ENCODE results near the gene BLTP3A.
A peak's percentile ranks its signal among the peaks of the same experiment; 100 is the strongest.
"Not testable (repeated sequence)": the region's sequence is repeated elsewhere in the genome, so short reads cannot be mapped to it uniquely, and the experiment has no call there.

Gene BLTP3A

GRCh38 chr6:34791701-34792604 is at the start of gene BLTP3A:
TSS of gene BLTP3A (plus strand) at chr6:34792083. CDS start at chr6:34792251, 168 bp downstream.
- Histone ChIP-seq H3K27ac (peak within 1 kb of the TSS; percentile 93), H3K9ac (peak within 1 kb of the TSS; percentile 96), H3K4me2 (peak within 1 kb of the TSS; percentile 95), H3K9me3 (peaks cover 6% of the 10 kb centered on the region), H4K20me1 (peaks cover 38% of the 10 kb centered on the region), H3K4me1 (peaks cover 22% of the 10 kb centered on the region), H3K27me3 (no peaks in the 10 kb centered on the region), H3K36me3 (no peaks in the 10 kb centered on the region), H3K4me3 (peak within 1 kb of the TSS; percentile 92)
- TF ChIP-seq Cebpa-rat (IDR thresholded peaks at IDR 0.05) = no peak

- Histone ChIP-seq H3K36me3 (no peaks in the 10 kb centered on the region), H3K4me3 (no peak overlapping the region), H3K27me3 (no peaks in the 10 kb centered on the region), H3K27ac (no peak overlapping the region), H3K9me3 (no peaks in the 10 kb centered on the region), H3K9ac (no peak overlapping the region), H4K20me1 (no peaks in the 10 kb centered on the region), H3K4me1 (no peaks in the 10 kb centered on the region), H3K4me2 (no peak overlapping the region)
- TF ChIP-seq Cebpa-rat (IDR thresholded peaks at IDR 0.05) = no peak
These were observed 49.8 kb upstream of the BLTP3A start for GRCh38 chr6:34742094-34742493.

GRCh38 chr6:34743625-34744293 is 48.1 kb upstream of the BLTP3A start:
- Histone ChIP-seq H3K27me3 (no peaks in the 10 kb centered on the region), H3K27ac (no peak overlapping the region), H3K9me3 (no peaks in the 10 kb centered on the region), H3K4me2 (no peak overlapping the region), H3K9ac (no peak overlapping the region), H3K4me1 (no peaks in the 10 kb centered on the region), H4K20me1 (no peaks in the 10 kb centered on the region), H3K36me3 (no peaks in the 10 kb centered on the region), H3K4me3 (no peak overlapping the region)
- TF ChIP-seq Cebpa-rat (IDR thresholded peaks at IDR 0.05) = no peak

GRCh38 chr6:34744294-34744647 is 47.6 kb upstream of the BLTP3A start:
- not testable (repeated sequence) for H3K4me2 ChIP-seq, H3K27ac ChIP-seq, H3K9me3 ChIP-seq, H3K36me3 ChIP-seq, H3K9ac ChIP-seq, H4K20me1 ChIP-seq, H3K27me3 ChIP-seq, H3K4me1 ChIP-seq, H3K4me3 ChIP-seq

- H3K4me2 ChIP-seq = no peak overlapping the region
- no peak overlapping the region for H3K27ac ChIP-seq
- no peaks in the 10 kb centered on the region for H3K9me3 ChIP-seq
These were observed 46.4 kb upstream of the BLTP3A start for GRCh38 chr6:34745277-34746103.

GRCh38 chr6:34746104-34746846 is 45.6 kb upstream of the BLTP3A start:
- H3K9me3 ChIP-seq = no peaks in the 10 kb centered on the region
- H3K4me1 ChIP-seq = no peaks in the 10 kb centered on the region
- no peak overlapping the region for H3K27ac ChIP-seq
- no peaks in the 10 kb centered on the region for H3K27me3 ChIP-seq
- H4K20me1 ChIP-seq = no peaks in the 10 kb centered on the region
- no peak overlapping the region for H3K4me2 ChIP-seq
- H3K36me3 ChIP-seq = no peaks in the 10 kb centered on the region
- no peak overlapping the region for H3K9ac ChIP-seq
- no peak for TF ChIP-seq Cebpa-rat (IDR thresholded peaks at IDR 0.05)
- H3K4me3 ChIP-seq = no peak overlapping the region

More at GRCh38 chr6:34745277-34746103, 46.4 kb upstream of the BLTP3A start:
- no peak for TF ChIP-seq Cebpa-rat (IDR thresholded peaks at IDR 0.05)
- Histone ChIP-seq H3K27me3 (no peaks in the 10 kb centered on the region), H3K4me3 (no peak overlapping the region), H4K20me1 (no peaks in the 10 kb centered on the region), H3K36me3 (no peaks in the 10 kb centered on the region), H3K9ac (no peak overlapping the region), H3K4me1 (no peaks in the 10 kb centered on the region)

- H3K9ac ChIP-seq = no peak overlapping the region
These were observed 43.1 kb upstream of the BLTP3A start for GRCh38 chr6:34748757-34749156.

GRCh38 chr6:34756513-34756856 is 35.4 kb upstream of the BLTP3A start:
- not testable (repeated sequence) for H3K27me3 ChIP-seq, H3K9me3 ChIP-seq
- Histone ChIP-seq H3K4me3 (peak overlapping the region; percentile 80), H4K20me1 (peaks cover 21% of the 10 kb centered on the region), H3K36me3 (peaks cover 26% of the 10 kb centered on the region), H3K4me1 (peaks cover 27% of the 10 kb centered on the region), H3K9ac (peak overlapping the region; percentile 89), H3K27ac (peak overlapping the region; percentile 92), H3K4me2 (peak overlapping the region; percentile 76)

More at GRCh38 chr6:34748757-34749156, 43.1 kb upstream of the BLTP3A start:
- no peak overlapping the region for H3K4me2 ChIP-seq
- H4K20me1 ChIP-seq = no peaks in the 10 kb centered on the region
- TF ChIP-seq Cebpa-rat (IDR thresholded peaks at IDR 0.05) = no peak
- H3K9me3 ChIP-seq = no peaks in the 10 kb centered on the region
- no peaks in the 10 kb centered on the region for H3K36me3 ChIP-seq
- H3K4me3 ChIP-seq = no peak overlapping the region
- H3K27ac ChIP-seq = no peak overlapping the region
- H3K4me1 ChIP-seq = no peaks in the 10 kb centered on the region
- H3K27me3 ChIP-seq = no peaks in the 10 kb centered on the region

GRCh38 chr6:34757687-34758274 is 34.1 kb upstream of the BLTP3A start:
- Histone ChIP-seq H3K4me3 (peak overlapping the region; percentile 80), H3K9ac (peak overlapping the region; percentile 89), H3K9me3 (no peaks in the 10 kb centered on the region), H4K20me1 (peaks cover 34% of the 10 kb centered on the region), H3K27me3 (no peaks in the 10 kb centered on the region), H3K36me3 (peaks cover 39% of the 10 kb centered on the region), H3K27ac (peak overlapping the region; percentile 92), H3K4me1 (peaks cover 27% of the 10 kb centered on the region), H3K4me2 (peak overlapping the region; percentile 88)
- no peak for TF ChIP-seq Cebpa-rat (IDR thresholded peaks at IDR 0.05)

Measured in BLaER1 (cell line).